MCF 10A (cell line): Measurements from ENCODE around the gene CDKN2C. TPM values are rescaled to one million over a fixed set of nuclear protein-coding genes. Genes with fewer than 3 reads are reported as not detected.

Experiments
- BruUV-seq: library from RNA; stranded (reverse); fragments of 400-500 nt; replicated peaks from 2 replicates; lab custom pipeline; 2021; lab: Mats Ljungman, UMichigan
- CTCF ChIA-PET: fragments of 300-600 bp; sonication (Branson Sonifier 250); formaldehyde crosslinking; extraction: SDS; loops from one replicate; lab custom pipeline; 2021; ENCODE audit warnings: antibody characterized with exemption, inconsistent platforms; lab: Yijun Ruan, JAX
- POLR2A ChIA-PET: fragments of 300-600, 350-650 bp; sonication (Branson Sonifier 250); formaldehyde crosslinking; extraction: SDS; loops from one replicate; lab custom pipeline; 2020; ENCODE audit warnings: antibody characterized with exemption, inconsistent platforms; lab: Yijun Ruan, JAX
- DNase-seq: peaks from one replicate; pipeline ENCODE4 v3.0.0-alpha.2; 2018; ENCODE audit not compliant: unreplicated experiment
- H3K27ac Mint-ChIP-seq: one replicate; pipeline ENCODE4 v1.8.0; 2022; ENCODE audit warnings: mild to moderate bottlenecking, low read depth, mixed read lengths; ENCODE audit not compliant: unreplicated experiment
- H3K27me3 Mint-ChIP-seq: one replicate; pipeline ENCODE4 v1.8.0; 2022; ENCODE audit warnings: mixed read lengths; ENCODE audit not compliant: insufficient read depth, unreplicated experiment
- H3K36me3 Mint-ChIP-seq: one replicate; pipeline ENCODE4 v1.8.0; 2022; ENCODE audit warnings: mild to moderate bottlenecking, moderate library complexity, mixed read lengths; ENCODE audit not compliant: insufficient read depth, unreplicated experiment
- H3K4me1 Mint-ChIP-seq: one replicate; pipeline ENCODE4 v1.8.0; 2022; ENCODE audit warnings: mixed read lengths; ENCODE audit not compliant: insufficient read depth, unreplicated experiment
- H3K4me3 Mint-ChIP-seq: one replicate; pipeline ENCODE4 v1.8.0; 2022; ENCODE audit warnings: mild to moderate bottlenecking, moderate library complexity, mixed read lengths; ENCODE audit not compliant: unreplicated experiment
- H3K9me3 Mint-ChIP-seq: one replicate; pipeline ENCODE4 v1.8.0; 2022; ENCODE audit warnings: mixed read lengths; ENCODE audit not compliant: unreplicated experiment
- CTCF ChIP-seq: fragments of 200-600 bp; IDR thresholded peaks from one replicate; pipeline ENCODE4 v1.8.0; 2022; ENCODE audit warnings: antibody characterized with exemption, mild to moderate bottlenecking; ENCODE audit not compliant: unreplicated experiment
- intact Hi-C: fragments of 100-400 bp; cut with micrococcal nuclease; formaldehyde crosslinking; loops from 2 replicates; pipeline ENCODE4 v1.14.1; 2022
- total RNA-seq: library from RNA; stranded (reverse); gene quantifications from 2 replicates; pipeline ENCODE4 v1.2.3, GENCODE V29; 2022

Gene CDKN2C
- total RNA-seq, 1 experiment from 2014 or later, result 2.7 TPM

- no TSS peak for BruUV-seq
- H3K4me3 Mint-ChIP-seq, result no peak overlapping the region
- intact Hi-C loops, result no loop called here
- no peak for DNase-seq
- no peak for TF ChIP-seq CTCF
- ChIA-PET CTCF (interaction anchor here (0.6 kb wide), 2 partner anchors 38 to 195 kb away, joined by 3 to 6 read pairs; no protein-coding TSS in a partner anchor), POLR2A (no interaction called here)
- H3K27me3 Mint-ChIP-seq, result no peaks in the 10 kb centered on the region
- H3K27ac Mint-ChIP-seq, result no peak overlapping the region
- no peaks in the 10 kb centered on the region for H3K36me3 Mint-ChIP-seq
- H3K4me1 Mint-ChIP-seq, result no peaks in the 10 kb centered on the region
- H3K9me3 Mint-ChIP-seq, result no peaks in the 10 kb centered on the region
These were observed 44.8 kb downstream of the CDKN2C start for GRCh38 chr1:51014878-51015277.

DNA sequence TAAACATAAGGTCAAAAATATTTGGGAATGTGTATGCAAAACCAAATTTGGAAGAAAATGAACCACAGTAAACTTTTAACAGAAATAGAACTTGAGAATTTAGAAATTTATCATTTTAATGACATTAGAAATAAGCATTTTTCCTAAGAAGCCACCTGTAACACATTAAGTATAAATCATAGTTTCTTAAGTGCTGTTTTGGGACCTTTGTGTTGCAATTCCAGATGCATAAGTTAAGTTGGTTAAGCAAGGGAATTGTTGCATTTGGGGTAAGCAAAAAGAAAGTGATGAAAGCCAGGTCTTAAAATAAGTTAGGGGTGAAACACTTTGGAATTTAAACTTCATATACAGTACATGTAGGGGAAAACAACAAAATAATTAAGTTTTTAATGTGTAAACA, 49.8 kb downstream of the CDKN2C start:
- Mint-ChIP-seq H3K9me3 (peaks cover 4% of the 10 kb centered on the region), H3K27me3 (no peaks in the 10 kb centered on the region), H3K36me3 (no peaks in the 10 kb centered on the region), H3K4me1 (no peaks in the 10 kb centered on the region), H3K4me3 (no peak overlapping the region), H3K27ac (no peak overlapping the region)
- intact Hi-C loops, result no loop called here
- ChIA-PET POLR2A (interaction anchor here (0.6 kb wide), 1 partner anchor 202 kb away, joined by 3 read pairs; no protein-coding TSS in a partner anchor), CTCF (no interaction called here)
- DNase-seq, result peak; percentile 5
- BruUV-seq, result no TSS peak
- no peak for TF ChIP-seq CTCF

Other genes starting within 250 kb of the CDKN2C start
- gene FAF1, start 10.0 kb upstream of the CDKN2C start, total RNA-seq, result 74.4 and 93.2 TPM in 2 replicates
- not detected in 2 replicates for gene C1orf185, start 132.0 kb downstream of the CDKN2C start, total RNA-seq